ENCODE measurements around the gene GLOD4. TPM values are rescaled to one million over a fixed set of nuclear protein-coding genes. Genes with fewer than 3 reads are reported as not detected.

The GLOD4 gene
- total and polyA plus RNA-seq, 10 of the 15 experiments (the other 5 are each of a cell fraction or from before 2014, with no cell fraction given) = 40.8 to 107 (median 81.2) TPM

GRCh38 chr17:812638-813204, 30.6 kb upstream of the GLOD4 start:
- DNase-seq (ENCODE audit: low read depth, low spot score) (no peak), ATAC-seq (no peak), FAIRE-seq (no peak)
- intact Hi-C loops (cut with micrococcal nuclease; ENCODE audit: unreplicated experiment) = no loop called here
- 72% methylated on average over 14 of the region's 14 CpGs for WGBS (ENCODE audit: insufficient coverage, insufficient replicate concordance, low lambda C conversion rate, missing lambda C conversion rate)
- H2AFZ ChIP-seq (ENCODE audit: control insufficient read depth, low read depth, low read length) = no peak overlapping the region
- H3K9ac ChIP-seq (ENCODE audit: control insufficient read depth, insufficient read depth, low read length) = no peak overlapping the region
- H3K4me1 ChIP-seq (ENCODE audit: control insufficient read depth, insufficient read depth, low read length) = no peaks in the 10 kb centered on the region
- BruUV-seq (replicated peaks) = no TSS peak
- H3K27ac ChIP-seq (ENCODE audit: control insufficient read depth, insufficient read depth) = no peak overlapping the region
- no peaks in the 10 kb centered on the region for H3K9me3 ChIP-seq (replicated peaks; ENCODE audit: control insufficient read depth, insufficient read depth, low read length)
- no peak overlapping the region for H3K4me3 ChIP-seq
- ChIA-PET CTCF (no interaction called here), SMC1A (ENCODE audit: uncharacterized antibody, unreplicated experiment) (no interaction called here), POLR2A (no interaction called here), RAD21 (ENCODE audit: unreplicated experiment) (no interaction called here)
- H4K20me1 ChIP-seq (ENCODE audit: control insufficient read depth, insufficient read depth) = no peaks in the 10 kb centered on the region
- no peaks in the 10 kb centered on the region for H3K36me3 ChIP-seq (ENCODE audit: control insufficient read depth in 2 of 2, insufficient read depth in 2 of 2, low read length in 1 of 2)
- no peak overlapping the region for H3K4me2 ChIP-seq (ENCODE audit: control insufficient read depth, insufficient read depth)
- in situ Hi-C loops (cut with MboI) = no loop called here
- H3K27me3 ChIP-seq (replicated peaks in 1 of 2; ENCODE audit: control insufficient read depth in 2 of 2, insufficient read depth in 2 of 2, low read length in 1 of 2) = no peaks in the 10 kb centered on the region
- H3K79me2 ChIP-seq (ENCODE audit: control insufficient read depth, insufficient read depth, low read length) = no peaks in the 10 kb centered on the region
- TF ChIP-seq TCF7 (IDR thresholded peaks at IDR 0.05; ENCODE audit: borderline replicate concordance) = no peak
- no peak for TF ChIP-seq SKIL (IDR thresholded peaks at IDR 0.05; ENCODE audit: low read depth, poor library complexity, severe bottlenecking)
- no peak for TF ChIP-seq BMI1 (IDR thresholded peaks at IDR 0.05; ENCODE audit: borderline replicate concordance)
- TF ChIP-seq SPI1 (IDR thresholded peaks at IDR 0.05; ENCODE audit: borderline replicate concordance, insufficient read depth, low read depth, low read length) = no peak
- no peak for TF ChIP-seq REST (IDR thresholded peaks at IDR 0.05; ENCODE audit: low read depth, low read length)
- TF ChIP-seq EGR1 (IDR thresholded peaks at IDR 0.05; ENCODE audit: borderline replicate concordance in 1 of 2, low read depth in 2 of 2, low read length in 2 of 2) = no peak
- TF ChIP-seq ZBTB11 (CRISPR knock-in tag; IDR thresholded peaks at IDR 0.05) = no peak
- no peak for TF ChIP-seq RB1 (IDR thresholded peaks at IDR 0.05; ENCODE audit: borderline replicate concordance)
- TF ChIP-seq YBX1 (IDR thresholded peaks at IDR 0.05) = no peak
- TF ChIP-seq TCF3 (IDR thresholded peaks at IDR 0.05; ENCODE audit: borderline replicate concordance, insufficient read depth, low read depth, low read length) = 0 out of 2 replicates have a peak, but pooled peaks have one; percentile 12
- TF ChIP-seq EZH2 (IDR thresholded peaks at IDR 0.05; ENCODE audit: borderline replicate concordance, control insufficient read depth, low read depth, low read length) = no peak
- TF ChIP-seq NR2C2 (IDR thresholded peaks at IDR 0.05; ENCODE audit: borderline replicate concordance, control insufficient read depth, insufficient read length, low read depth) = no peak
- peak; percentile 6 for TF ChIP-seq PBX3 (IDR thresholded peaks at IDR 0.05; ENCODE audit: insufficient replicate concordance, low read depth, low read length)

Measured in GM12878 (cell line).